Large intestine (tissue), 12 donors: ENCODE data around the gene BAG1. TPM values are rescaled to one million over a fixed set of nuclear protein-coding genes. Genes with fewer than 3 reads are reported as not detected.

Experiments
- DNase-seq, 2 donors: peaks; one replicate each; pipeline versions ENCODE4 v3.0.0 to v3.0.0-alpha.2; 2013
- H3K27ac ChIP-seq: one replicate; pipeline ENCODE4 v1.5.1; 2013; ENCODE audit warnings: low read length
- H3K27me3 ChIP-seq: 2 replicates; pipeline ENCODE4 v1.6.1; 2013; ENCODE audit warnings: low read length; ENCODE audit not compliant: control insufficient read depth, insufficient read depth
- H3K36me3 ChIP-seq: 2 replicates; pipeline ENCODE4 v1.6.1; 2013; ENCODE audit warnings: low read length; ENCODE audit not compliant: control insufficient read depth, insufficient read depth
- H3K4me1 ChIP-seq: one replicate; pipeline ENCODE4 v1.6.1; 2013; ENCODE audit warnings: low read length; ENCODE audit not compliant: control insufficient read depth, insufficient read depth
- H3K4me3 ChIP-seq: one replicate; pipeline ENCODE4 v1.5.1; 2013; ENCODE audit warnings: low read length
- H3K9me3 ChIP-seq: one replicate; pipeline ENCODE4 v1.6.1; 2013; ENCODE audit warnings: mild to moderate bottlenecking, low read depth, low read length, moderate library complexity; ENCODE audit not compliant: control insufficient read depth
- WGBS: methylation state at CpG from one replicate; pipeline ENCODE4 v1.1.5; 2013; ENCODE audit warnings: low lambda C conversion rate; ENCODE audit not compliant: insufficient coverage; 5-methylcytosine and 5-hydroxymethylcytosine counted together
- long read RNA-seq, 11 donors: transcript quantifications; one replicate each; lab custom pipeline, GENCODE V29; 2026
- polyA plus RNA-seq: library from polyadenylated mRNA; unstranded; fragments of 120-200 nt; gene quantifications from one replicate; pipeline ENCODE4 v1.2.1, GENCODE V29; 2013

BAG1 gene
- polyA plus RNA-seq = 72.9 TPM
- long read RNA-seq, donor 1, transcript BAG1-210 (7 exons, 3,786 nt) = major isoform, 18 of 84 reads
- long read RNA-seq, donor 1, partial matches to known transcripts = 63 of 84 reads
- long read RNA-seq, donor 1, other reads (novel, unspliced or antisense) = 0 of 84 reads
- long read RNA-seq, donor 2, transcript BAG1-210 (7 exons, 3,786 nt) = major isoform, 41 of 61 reads
- long read RNA-seq, donor 2, transcript BAG1-201 (4 exons, 1,977 nt) = minor isoform, 11 of 61 reads
- long read RNA-seq, donor 2, partial matches to known transcripts = 9 of 61 reads
- long read RNA-seq, donor 2, other reads (novel, unspliced or antisense) = 0 of 61 reads
- long read RNA-seq, donor 3 = 0 reads
- long read RNA-seq, donor 4, partial matches to known transcripts = 0 of 8 reads
- long read RNA-seq, donor 4, other reads (novel, unspliced or antisense) = 0 of 8 reads
- long read RNA-seq, donor 5, transcript BAG1-210 (7 exons, 3,786 nt) = major isoform, 25 of 165 reads
- long read RNA-seq, donor 5, partial matches to known transcripts = 139 of 165 reads
- long read RNA-seq, donor 5, other reads (novel, unspliced or antisense) = 0 of 165 reads
- long read RNA-seq, donor 6, transcript BAG1-210 (7 exons, 3,786 nt) = major isoform, 24 of 31 reads
- long read RNA-seq, donor 6, transcript BAG1-201 (4 exons, 1,977 nt) = minor isoform, 7 of 31 reads
- long read RNA-seq, donor 6, partial matches to known transcripts = 0 of 31 reads
- long read RNA-seq, donor 6, other reads (novel, unspliced or antisense) = 0 of 31 reads
- long read RNA-seq, donor 7, transcript BAG1-210 (7 exons, 3,786 nt) = major isoform, 16 of 18 reads
- long read RNA-seq, donor 7, partial matches to known transcripts = 0 of 18 reads
- long read RNA-seq, donor 7, other reads (novel, unspliced or antisense) = 0 of 18 reads
- long read RNA-seq, donor 8, transcript BAG1-201 (4 exons, 1,977 nt) = minor isoform, 11 of 355 reads
- long read RNA-seq, donor 8, transcript BAG1-210 (7 exons, 3,786 nt) = major isoform, 44 of 355 reads
- long read RNA-seq, donor 8, partial matches to known transcripts = 299 of 355 reads
- long read RNA-seq, donor 8, other reads (novel, unspliced or antisense) = 0 of 355 reads
- long read RNA-seq, donor 9, transcript BAG1-201 (4 exons, 1,977 nt) = minor isoform, 5 of 25 reads
- long read RNA-seq, donor 9, transcript BAG1-210 (7 exons, 3,786 nt) = major isoform, 20 of 25 reads
- long read RNA-seq, donor 9, partial matches to known transcripts = 0 of 25 reads
- long read RNA-seq, donor 9, other reads (novel, unspliced or antisense) = 0 of 25 reads
- long read RNA-seq, donor 10, transcript BAG1-210 (7 exons, 3,786 nt) = major isoform, 28 of 35 reads
- long read RNA-seq, donor 10, transcript BAG1-201 (4 exons, 1,977 nt) = minor isoform, 6 of 35 reads
- long read RNA-seq, donor 10, partial matches to known transcripts = 0 of 35 reads
- long read RNA-seq, donor 10, other reads (novel, unspliced or antisense) = 0 of 35 reads
- long read RNA-seq, donor 11, transcript BAG1-210 (7 exons, 3,786 nt) = major isoform, 24 of 27 reads
- long read RNA-seq, donor 11, partial matches to known transcripts = 0 of 27 reads
- long read RNA-seq, donor 11, other reads (novel, unspliced or antisense) = 0 of 27 reads

- H3K4me1 ChIP-seq = peaks cover 7% of the 10 kb centered on the region
- no peaks in the 10 kb centered on the region for H3K9me3 ChIP-seq
- H3K27ac ChIP-seq = peak within 1 kb of the TSS; percentile 73
- WGBS = no CpG with 5 or more reads among the region's 67 CpGs
- H3K36me3 ChIP-seq = peaks cover 38% of the 10 kb centered on the region
- no peaks in the 10 kb centered on the region for H3K27me3 ChIP-seq
- H3K4me3 ChIP-seq = peak within 1 kb of the TSS; percentile 82
- DNase-seq = peak; percentile 99
Measured at GRCh38 chr9:33264473-33265177, at the start of gene BAG1, which contains the start of gene CHMP5. Gene BAG1, minus strand, starts transcription at chr9:33264708. Gene CHMP5, plus strand, starts transcription at chr9:33265049. Its CDS starts 30 bp downstream, at chr9:33265079.

DNA sequence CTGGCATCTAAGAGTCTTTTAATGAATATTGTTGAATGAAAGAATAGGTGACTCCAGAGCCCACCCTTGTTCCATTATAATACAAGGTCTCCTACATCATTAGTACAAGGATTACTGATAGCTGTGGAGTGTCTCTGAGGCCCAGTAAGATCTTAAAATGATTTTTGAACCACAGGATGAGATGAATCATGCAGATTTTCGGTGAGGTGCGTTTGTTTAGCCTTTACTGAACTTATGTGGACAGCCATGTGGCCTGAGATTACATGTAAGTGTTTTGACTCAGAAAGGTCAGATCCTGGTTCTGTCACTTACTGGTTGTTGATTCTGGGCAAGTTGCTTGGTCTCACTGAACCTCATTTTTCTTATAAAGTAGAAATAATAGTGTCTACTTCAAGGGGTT lies 47.4 kb upstream of the BAG1 start:
- WGBS = no CpG with 5 or more reads among the region's 2 CpGs
- H3K9me3 ChIP-seq = no peaks in the 10 kb centered on the region
- no peak overlapping the region for H3K27ac ChIP-seq
- H3K4me3 ChIP-seq = no peak overlapping the region
- no peaks in the 10 kb centered on the region for H3K4me1 ChIP-seq
- peaks cover 76% of the 10 kb centered on the region for H3K36me3 ChIP-seq
- no peak for DNase-seq
- H3K27me3 ChIP-seq = no peaks in the 10 kb centered on the region

- Histone ChIP-seq H3K4me1 (no peaks in the 10 kb centered on the region), H3K9me3 (no peaks in the 10 kb centered on the region), H3K27me3 (no peaks in the 10 kb centered on the region), H3K27ac (no peak overlapping the region), H3K36me3 (peaks cover 78% of the 10 kb centered on the region), H3K4me3 (no peak overlapping the region)
- no CpG with 5 or more reads among the region's 2 CpGs for WGBS
- no peak for DNase-seq
Measured at GRCh38 chr9:33310748-33311147, 46.2 kb upstream of the BAG1 start.

DNA sequence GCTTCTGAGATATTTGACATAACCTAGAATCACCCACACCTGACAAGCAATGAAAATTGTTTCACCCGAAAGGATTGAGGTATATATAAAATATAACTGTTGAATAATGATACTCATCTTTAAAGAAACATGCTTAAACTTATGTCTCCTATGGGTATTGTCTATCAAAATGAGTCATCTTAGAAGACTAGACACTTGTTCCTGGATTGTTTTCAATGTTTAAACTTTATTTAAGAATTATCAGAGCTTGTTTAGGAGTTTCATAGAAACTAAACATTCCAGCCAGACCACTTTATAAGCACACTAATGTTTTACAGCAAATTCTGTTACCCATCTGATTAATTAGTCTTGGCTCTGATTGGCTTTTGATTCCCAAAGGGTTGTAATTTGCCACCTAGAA lies 45.4 kb upstream of the BAG1 start:
- H3K4me1 ChIP-seq = no peaks in the 10 kb centered on the region
- H3K4me3 ChIP-seq = no peak overlapping the region
- WGBS = no CpG with 5 or more reads among the region's 1 CpG

GRCh38 chr9:33307067-33307466 lies 42.6 kb upstream of the BAG1 start:
- H3K4me1 ChIP-seq = no peaks in the 10 kb centered on the region
- H3K36me3 ChIP-seq = peaks cover 83% of the 10 kb centered on the region
- DNase-seq = no peak
- H3K4me3 ChIP-seq = no peak overlapping the region
- no peaks in the 10 kb centered on the region for H3K9me3 ChIP-seq
- H3K27ac ChIP-seq = no peak overlapping the region
- WGBS = no CpG with 5 or more reads among the region's 1 CpG
- H3K27me3 ChIP-seq = no peaks in the 10 kb centered on the region

More for the DNA sequence above, 45.4 kb upstream of the BAG1 start:
- Histone ChIP-seq H3K27me3 (no peaks in the 10 kb centered on the region), H3K9me3 (no peaks in the 10 kb centered on the region), H3K27ac (no peak overlapping the region), H3K36me3 (peaks cover 82% of the 10 kb centered on the region)
- no peak for DNase-seq

GRCh38 chr9:33306037-33306436 lies 41.5 kb upstream of the BAG1 start:
- DNase-seq = no peak
- no peaks in the 10 kb centered on the region for H3K27me3 ChIP-seq
- WGBS = 100% methylated on average over 2 of the region's 3 CpGs
- peaks cover 83% of the 10 kb centered on the region for H3K36me3 ChIP-seq
- H3K27ac ChIP-seq = no peak overlapping the region
- no peaks in the 10 kb centered on the region for H3K9me3 ChIP-seq
- no peak overlapping the region for H3K4me3 ChIP-seq
- no peaks in the 10 kb centered on the region for H3K4me1 ChIP-seq

DNA sequence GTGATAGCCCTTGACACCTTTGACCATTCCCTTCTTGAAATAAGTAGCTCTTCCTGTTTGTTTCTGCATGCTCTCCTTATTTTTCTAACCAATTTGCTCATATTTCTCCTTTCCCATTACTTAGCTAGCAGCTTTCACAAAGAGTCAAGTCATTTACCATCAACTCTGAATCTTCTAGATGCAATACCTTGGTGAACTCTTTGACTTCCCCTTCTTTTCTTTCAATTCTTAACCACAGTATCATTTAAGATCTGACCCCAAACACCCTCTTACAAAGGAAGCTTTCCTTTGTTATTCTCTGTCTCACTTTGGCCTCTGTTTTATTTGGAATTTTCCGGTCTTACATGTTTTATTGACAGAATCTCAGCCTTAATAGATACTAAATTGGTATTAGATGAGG lies 39.9 kb upstream of the BAG1 start:
- Histone ChIP-seq H3K36me3 (peaks cover 82% of the 10 kb centered on the region), H3K4me3 (no peak overlapping the region), H3K27me3 (no peaks in the 10 kb centered on the region), H3K27ac (no peak overlapping the region), H3K9me3 (no peaks in the 10 kb centered on the region), H3K4me1 (peaks cover 5% of the 10 kb centered on the region)
- no peak for DNase-seq
- WGBS = 100% methylated on average over 1 of the region's 1 CpG

DNA sequence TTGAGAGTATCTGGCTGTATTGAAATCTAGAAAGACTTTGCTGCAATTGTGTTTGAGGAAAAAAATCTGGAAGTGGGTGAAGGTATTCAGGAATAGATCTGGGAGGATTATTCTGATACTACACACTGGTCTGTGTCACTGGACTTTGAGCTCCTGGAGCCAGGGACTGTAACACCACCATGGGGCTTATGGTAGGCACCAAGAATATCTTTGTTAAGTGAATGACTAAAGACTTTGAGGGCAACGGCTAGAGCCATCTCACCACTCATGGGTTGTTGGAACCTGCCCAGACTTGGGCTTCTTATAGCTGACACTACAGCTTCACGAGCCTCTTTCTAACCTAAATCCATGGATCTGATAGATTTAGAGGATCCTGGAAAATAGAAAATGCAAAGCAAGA lies 36.0 kb upstream of the BAG1 start:
- Histone ChIP-seq H3K9me3 (no peaks in the 10 kb centered on the region), H3K27ac (no peak overlapping the region), H3K4me1 (peaks cover 36% of the 10 kb centered on the region), H3K36me3 (peaks cover 70% of the 10 kb centered on the region), H3K27me3 (no peaks in the 10 kb centered on the region), H3K4me3 (no peak overlapping the region)
- no CpG with 5 or more reads among the region's 2 CpGs for WGBS
- DNase-seq = peak in 1 of 2 donors; percentile 40

GRCh38 chr9:33297432-33297831 lies 32.9 kb upstream of the BAG1 start:
- peaks cover 61% of the 10 kb centered on the region for H3K4me1 ChIP-seq
- H3K27me3 ChIP-seq = no peaks in the 10 kb centered on the region
- H3K36me3 ChIP-seq = peaks cover 55% of the 10 kb centered on the region
- H3K27ac ChIP-seq = peak overlapping the region; percentile 75
- peak; percentile 63 to 90 for DNase-seq
- H3K9me3 ChIP-seq = no peaks in the 10 kb centered on the region
- no CpG with 5 or more reads among the region's 1 CpG for WGBS
- no peak overlapping the region for H3K4me3 ChIP-seq
